ENCODE measurements around the gene CYRIA. TPM values are rescaled to one million over a fixed set of nuclear protein-coding genes. Genes with fewer than 3 reads are reported as not detected.

The CYRIA gene
- total RNA-seq, 2 donors from 2014 or later: 1.0 to 3.8 TPM

- no peaks in the 10 kb centered on the region for H3K9me3 ChIP-seq
- no peak for DNase-seq
- no peak for TF ChIP-seq CTCF (IDR thresholded peaks at IDR 0.05)
- no peak overlapping the region for H3K27ac ChIP-seq
- H3K9ac ChIP-seq (ENCODE audit: low read depth in 2 of 2, low read length in 2 of 2): no peak overlapping the region
- no peaks in the 10 kb centered on the region for H3K36me3 ChIP-seq
- H3K27me3 ChIP-seq: no peaks in the 10 kb centered on the region
- H3K4me3 ChIP-seq: no peak overlapping the region
- no peaks in the 10 kb centered on the region for H3K4me1 ChIP-seq
- intact Hi-C loops (cut with DNase I): loop anchor here (5.0 kb wide), 1 partner anchor 43 kb away; no protein-coding TSS in a partner anchor
These were observed 45.9 kb downstream of the CYRIA start for GRCh38 chr2:16619576-16620245.

GRCh38 chr2:16617282-16618266, 48.1 kb downstream of the CYRIA start:
- intact Hi-C loops (cut with DNase I): loop anchor here (2.0 kb wide), 1 partner anchor 139 kb away; no protein-coding TSS in a partner anchor
- no peak for DNase-seq
- H3K9ac ChIP-seq (ENCODE audit: low read depth in 2 of 2, low read length in 2 of 2): no peak overlapping the region

More at GRCh38 chr2:16617282-16618266, 48.1 kb downstream of the CYRIA start:
- no peak overlapping the region for H3K4me3 ChIP-seq
- H3K9me3 ChIP-seq: no peaks in the 10 kb centered on the region
- peak; percentile 33 for TF ChIP-seq CTCF (IDR thresholded peaks at IDR 0.05)
- no peaks in the 10 kb centered on the region for H3K27me3 ChIP-seq
- peaks cover 6% of the 10 kb centered on the region for H3K4me1 ChIP-seq
- no peaks in the 10 kb centered on the region for H3K36me3 ChIP-seq
- H3K27ac ChIP-seq: no peak overlapping the region

Measured in colonic mucosa (tissue), 4 donors.